ENCODE data around the gene NLRC5. TPM values are rescaled to one million over a fixed set of nuclear protein-coding genes. Genes with fewer than 3 reads are reported as not detected.

The NLRC5 gene
- total and polyA plus RNA-seq, 2 donors (not counting 3 experiments of a cell fraction or from before 2014, with no cell fraction given) = 7.4 to 26.3 TPM

DNA sequence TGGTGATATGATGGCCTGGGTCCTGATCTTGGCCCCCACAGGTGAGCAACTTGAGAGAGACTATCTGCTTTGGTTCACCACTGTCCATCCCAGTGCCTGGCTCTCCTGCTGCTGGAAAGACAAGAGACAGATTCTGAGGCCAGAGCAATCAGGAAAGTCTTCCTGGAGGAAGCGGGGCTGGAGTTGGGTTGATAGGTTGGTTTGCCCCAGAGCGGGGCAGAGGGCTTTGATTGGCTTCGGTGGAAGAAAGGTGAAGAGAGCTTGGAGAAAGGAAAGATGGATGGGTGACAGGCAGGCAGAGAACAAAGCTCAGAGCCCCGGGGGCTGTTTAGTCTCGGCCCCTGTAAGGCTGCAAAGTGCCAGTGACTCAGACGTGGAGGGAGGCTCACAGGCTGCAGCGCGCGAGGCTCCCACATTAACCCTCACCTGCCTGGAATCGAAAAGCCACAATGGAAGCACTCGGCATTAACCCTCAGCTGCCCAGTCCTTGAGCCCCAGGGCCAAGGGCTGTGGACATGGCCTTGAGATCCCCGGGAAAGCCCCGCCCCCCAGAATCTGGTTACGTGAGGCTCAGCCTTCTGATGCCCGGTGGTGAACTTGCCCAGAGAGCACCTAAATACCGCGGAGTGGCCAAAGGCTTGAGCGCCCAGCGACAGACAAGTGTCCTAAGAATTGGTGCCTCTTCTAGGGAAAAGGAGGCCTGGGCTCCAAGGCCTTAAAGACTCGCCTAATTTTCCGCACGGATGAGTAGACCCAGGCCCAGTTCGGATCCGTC lies 102.0 kb downstream of the NLRC5 start:
- Histone ChIP-seq H3K4me2 (ENCODE audit: insufficient read depth, low read length) (peak overlapping the region; percentile 72), H3K27ac (ENCODE audit: insufficient read depth, low read depth, low read length) (no peak overlapping the region), H3K9ac (replicated peaks; ENCODE audit: extremely low read depth, insufficient read depth, low read length) (peak overlapping the region; percentile 54), H3K27me3 (ENCODE audit: control insufficient read depth in 2 of 2, insufficient read depth in 2 of 2, low read length in 2 of 2) (no peaks in the 10 kb centered on the region), H3K4me3 (replicated peaks in 1 of 3; ENCODE audit: insufficient read depth in 1 of 3, low read depth in 1 of 3, low read length in 3 of 3) (peak overlapping the region; percentile 47 to 86 (median 55)), H2AFZ (ENCODE audit: low read depth, low read length) (peak overlapping the region; percentile 52), H3K36me3 (ENCODE audit: control insufficient read depth in 2 of 2, extremely low read depth in 1 of 2, insufficient read depth in 2 of 2, low read length in 2 of 2) (no peaks in the 10 kb centered on the region), H3K9me1 (replicated peaks; ENCODE audit: control insufficient read depth, extremely low read depth, insufficient read depth, low read length) (no peaks in the 10 kb centered on the region), H3K9me3 (replicated peaks; ENCODE audit: control insufficient read depth, insufficient read depth, low read length) (no peaks in the 10 kb centered on the region), H3K4me1 (ENCODE audit: control insufficient read depth, extremely low read depth, insufficient read depth, low read length) (peaks cover 21% of the 10 kb centered on the region), H4K20me1 (replicated peaks; ENCODE audit: control insufficient read depth, extremely low read depth, insufficient read depth, low read length) (no peaks in the 10 kb centered on the region), H3K79me2 (ENCODE audit: control insufficient read depth, insufficient read depth, low read length) (peaks cover 12% of the 10 kb centered on the region)
- FAIRE-seq (peak; percentile 83), DNase-seq (ENCODE audit: low read depth, low spot score) (peak; percentile 40)
- dilution Hi-C loops (cut with MboI; ENCODE audit: extremely low pct_ligation_motif_present, low sequenced_read_pairs) = no loop called here
- no TSS peak for BruUV-seq (replicated peaks)
- intact Hi-C loops (cut with micrococcal nuclease) = no loop called here
- TF ChIP-seq JUN (IDR thresholded peaks at IDR 0.05; ENCODE audit: borderline replicate concordance, insufficient read depth, insufficient read length, low read depth) (no peak), POLR2A (IDR thresholded peaks at IDR 0.05; ENCODE audit: low read depth, low read length) (no peak), MYC (IDR thresholded peaks at IDR 0.05; ENCODE audit: low read depth, low read length) (no peak)
- ChIA-PET POLR2A (interaction anchor here (1.5 to 2.1 kb wide), 2 partner anchors 56 to 59 kb away, joined by 4 to 5 read pairs; no protein-coding TSS in a partner anchor), CTCF (interaction anchor here (1.0 to 3.6 kb wide), 22 partner anchors 9 to 208 kb away, joined by 3 to 71 read pairs (median 15); no protein-coding TSS in a partner anchor)

DNA sequence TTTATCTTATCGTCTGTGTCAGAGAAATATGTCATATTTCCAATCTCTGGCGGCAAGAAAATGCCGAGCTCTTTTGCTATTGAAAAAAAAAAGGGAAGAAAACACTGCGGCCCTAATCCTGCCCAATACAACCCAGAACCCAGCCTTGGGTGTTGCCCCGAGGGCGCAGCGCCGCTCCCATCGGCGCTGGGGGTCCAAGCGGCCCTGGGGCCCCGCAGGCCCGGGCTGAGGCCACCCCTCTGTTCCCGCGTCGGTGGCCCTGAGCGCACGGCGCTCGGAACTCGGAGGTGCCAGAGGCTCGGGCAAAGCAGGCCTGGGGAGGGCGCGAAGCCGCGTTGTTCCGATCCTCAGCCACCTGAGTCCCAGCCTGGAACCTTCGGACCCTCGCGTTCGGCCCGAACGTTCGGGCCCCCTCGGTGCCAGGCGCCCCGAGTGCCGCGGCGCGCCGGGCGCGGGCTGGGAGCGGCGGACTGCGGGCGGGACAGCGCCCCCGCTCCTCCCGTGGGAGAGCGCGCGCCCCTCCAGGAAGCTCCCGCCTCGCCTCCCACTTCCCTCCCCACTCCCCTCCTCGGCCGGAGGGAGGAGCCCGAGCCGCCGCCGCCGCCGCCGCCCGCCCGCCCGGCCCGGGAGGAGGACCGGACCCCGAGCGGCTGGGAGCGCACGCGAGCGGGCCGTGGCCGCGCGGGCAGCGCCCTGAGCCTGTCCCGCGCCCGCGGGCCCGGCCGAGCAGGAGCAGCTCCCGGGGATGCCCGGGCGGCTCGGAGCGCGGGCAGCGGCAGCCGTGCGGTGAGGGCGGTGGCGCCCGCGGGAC lies 102.8 kb downstream of the NLRC5 start, which contains the start of gene CPNE2:
TSS of gene CPNE2 (plus strand) at position 609 of the 811 bp plus-strand sequence. CDS start 18,160 bp downstream, outside the sequence.
- intact Hi-C loops (cut with micrococcal nuclease) = loop anchor here (2.0 kb wide), 2 partner anchors 55 to 95 kb away; partner anchors contain the start of genes PSME3IP1 and RSPRY1
- dilution Hi-C loops (cut with MboI; ENCODE audit: extremely low pct_ligation_motif_present, low sequenced_read_pairs) = no loop called here
- Histone ChIP-seq H3K4me1 (ENCODE audit: control insufficient read depth, extremely low read depth, insufficient read depth, low read length) (peaks cover 21% of the 10 kb centered on the region), H3K27ac (ENCODE audit: insufficient read depth, low read depth, low read length) (peak within 1 kb of the TSS; percentile 58), H3K4me2 (ENCODE audit: insufficient read depth, low read length) (peak within 1 kb of the TSS; percentile 72), H3K27me3 (ENCODE audit: control insufficient read depth in 2 of 2, insufficient read depth in 2 of 2, low read length in 2 of 2) (no peaks in the 10 kb centered on the region), H3K9me1 (replicated peaks; ENCODE audit: control insufficient read depth, extremely low read depth, insufficient read depth, low read length) (no peaks in the 10 kb centered on the region), H4K20me1 (replicated peaks; ENCODE audit: control insufficient read depth, extremely low read depth, insufficient read depth, low read length) (no peaks in the 10 kb centered on the region), H3K9me3 (replicated peaks; ENCODE audit: control insufficient read depth, insufficient read depth, low read length) (no peaks in the 10 kb centered on the region), H3K79me2 (ENCODE audit: control insufficient read depth, insufficient read depth, low read length) (peaks cover 12% of the 10 kb centered on the region), H3K9ac (replicated peaks; ENCODE audit: extremely low read depth, insufficient read depth, low read length) (peak within 1 kb of the TSS; percentile 73), H3K4me3 (replicated peaks in 1 of 3; ENCODE audit: insufficient read depth in 1 of 3, low read depth in 1 of 3, low read length in 3 of 3) (peak within 1 kb of the TSS; percentile 64 to 86 (median 74)), H3K36me3 (ENCODE audit: control insufficient read depth in 2 of 2, extremely low read depth in 1 of 2, insufficient read depth in 2 of 2, low read length in 2 of 2) (no peaks in the 10 kb centered on the region), H2AFZ (ENCODE audit: low read depth, low read length) (peak within 1 kb of the TSS; percentile 74)
- TSS peak; percentile 67 for BruUV-seq (replicated peaks)
- ChIA-PET POLR2A (interaction anchor here (1.5 to 2.1 kb wide), 2 partner anchors 56 to 59 kb away, joined by 4 to 5 read pairs; no protein-coding TSS in a partner anchor), CTCF (interaction anchor here (0.6 to 3.6 kb wide), 52 partner anchors 9 to 1423 kb away, joined by 3 to 71 read pairs (median 4); partner anchors contain the start of genes PSME3IP1 and RSPRY1)
- TF ChIP-seq, protein P1, sequence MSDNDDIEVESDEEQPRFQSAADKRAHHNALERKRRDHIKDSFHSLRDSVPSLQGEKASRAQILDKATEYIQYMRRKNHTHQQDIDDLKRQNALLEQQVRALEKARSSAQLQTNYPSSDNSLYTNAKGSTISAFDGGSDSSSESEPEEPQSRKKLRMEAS (IDR thresholded peaks at IDR 0.05; ENCODE audit: insufficient read depth, insufficient read length) = no peak
- TF ChIP-seq FOS (IDR thresholded peaks at IDR 0.05; ENCODE audit: borderline replicate concordance, insufficient read depth, low read length) (no peak), EZH2 (IDR thresholded peaks at IDR 0.05; ENCODE audit: borderline replicate concordance, low read depth, low read length, severe bottlenecking) (no peak), JUN (IDR thresholded peaks at IDR 0.05; ENCODE audit: borderline replicate concordance, insufficient read depth, insufficient read length, low read depth) (no peak), POLR2AphosphoS5 (IDR thresholded peaks at IDR 0.05; ENCODE audit: insufficient read depth, low read depth, low read length) (peak; percentile 60), POLR2A (IDR thresholded peaks at IDR 0.05; ENCODE audit: low read depth, low read length) (peak; percentile 45)
- TF ChIP-seq, protein P2, sequence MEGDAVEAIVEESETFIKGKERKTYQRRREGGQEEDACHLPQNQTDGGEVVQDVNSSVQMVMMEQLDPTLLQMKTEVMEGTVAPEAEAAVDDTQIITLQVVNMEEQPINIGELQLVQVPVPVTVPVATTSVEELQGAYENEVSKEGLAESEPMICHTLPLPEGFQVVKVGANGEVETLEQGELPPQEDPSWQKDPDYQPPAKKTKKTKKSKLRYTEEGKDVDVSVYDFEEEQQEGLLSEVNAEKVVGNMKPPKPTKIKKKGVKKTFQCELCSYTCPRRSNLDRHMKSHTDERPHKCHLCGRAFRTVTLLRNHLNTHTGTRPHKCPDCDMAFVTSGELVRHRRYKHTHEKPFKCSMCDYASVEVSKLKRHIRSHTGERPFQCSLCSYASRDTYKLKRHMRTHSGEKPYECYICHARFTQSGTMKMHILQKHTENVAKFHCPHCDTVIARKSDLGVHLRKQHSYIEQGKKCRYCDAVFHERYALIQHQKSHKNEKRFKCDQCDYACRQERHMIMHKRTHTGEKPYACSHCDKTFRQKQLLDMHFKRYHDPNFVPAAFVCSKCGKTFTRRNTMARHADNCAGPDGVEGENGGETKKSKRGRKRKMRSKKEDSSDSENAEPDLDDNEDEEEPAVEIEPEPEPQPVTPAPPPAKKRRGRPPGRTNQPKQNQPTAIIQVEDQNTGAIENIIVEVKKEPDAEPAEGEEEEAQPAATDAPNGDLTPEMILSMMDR (IDR thresholded peaks at IDR 0.05; ENCODE audit: extremely low read depth in 1 of 2, insufficient read depth in 1 of 2, low read depth in 1 of 2, low read length in 2 of 2) = no peak
- DNase-seq (ENCODE audit: low read depth, low spot score) (peak; percentile 65), FAIRE-seq (peak; percentile 76)

All from endothelial cell of umbilical vein (primary cell).